Stimulated activated naive CD8-positive, alpha-beta T cell treated with anti-CD3 and anti-CD28 coated beads, Interleukin-15, amount 100 ng/mL, for 72 hours (primary cell): Measurements from ENCODE around the gene CLHC1.
A peak's percentile ranks its signal among the peaks of the same experiment; 100 is the strongest.

ENCODE experiments used
- ATAC-seq: fragments of 150-1000 bp; cut with Tn5 transposase; 2 replicates; pipeline ENCODE4 v1.10.0; 2021; ENCODE audit warnings: mild to moderate bottlenecking, moderate library complexity
- DNase-seq, 2 donors: peaks; one replicate each; pipeline ENCODE4 v3.0.0; 2021 to 2022
- H3K27ac Mint-ChIP-seq, 2 donors: one replicate each; pipeline ENCODE4 v1.8.0; 2022; ENCODE audit warnings: mild to moderate bottlenecking in 2 of 2, mixed read lengths in 2 of 2, moderate library complexity in 2 of 2
- H3K27me3 Mint-ChIP-seq: one replicate; pipeline ENCODE4 v1.8.0; 2022; ENCODE audit warnings: mixed read lengths
- H3K4me1 Mint-ChIP-seq: one replicate; pipeline ENCODE4 v1.8.0; 2022; ENCODE audit warnings: mild to moderate bottlenecking, mixed read lengths
- H3K4me3 Mint-ChIP-seq, 2 donors: one replicate each; pipeline ENCODE4 v1.8.0; 2022; ENCODE audit warnings: mild to moderate bottlenecking in 2 of 2, mixed read lengths in 2 of 2, moderate library complexity in 1 of 2
- H3K9me3 Mint-ChIP-seq, 2 donors: one replicate each; pipeline ENCODE4 v1.8.0; 2022; ENCODE audit warnings: mixed read lengths in 2 of 2

CLHC1 gene

GRCh38 chr2:55164534-55165480, 67.3 kb downstream of the CLHC1 start:
- H3K27ac Mint-ChIP-seq: peak overlapping the region in 1 of 2 donors; percentile 10
- no peaks in the 10 kb centered on the region for H3K27me3 Mint-ChIP-seq
- no peaks in the 10 kb centered on the region for H3K4me1 Mint-ChIP-seq
- H3K4me3 Mint-ChIP-seq: no peak overlapping the region
- DNase-seq (no peak), ATAC-seq (no peak)
- no peaks in the 10 kb centered on the region for H3K9me3 Mint-ChIP-seq

- ATAC-seq (no peak), DNase-seq (no peak)
- Mint-ChIP-seq H3K27me3 (no peaks in the 10 kb centered on the region), H3K4me3 (no peak overlapping the region), H3K27ac (peak overlapping the region in 1 of 2 donors; percentile 15), H3K9me3 (no peaks in the 10 kb centered on the region), H3K4me1 (no peaks in the 10 kb centered on the region)
These were observed 68.1 kb downstream of the CLHC1 start for GRCh38 chr2:55163941-55164390.

GRCh38 chr2:55163274-55163721, 68.8 kb downstream of the CLHC1 start:
- Mint-ChIP-seq H3K4me1 (no peaks in the 10 kb centered on the region), H3K4me3 (no peak overlapping the region), H3K9me3 (no peaks in the 10 kb centered on the region), H3K27me3 (no peaks in the 10 kb centered on the region), H3K27ac (peak overlapping the region in 1 of 2 donors; percentile 47)
- DNase-seq (no peak), ATAC-seq (no peak)

- H3K27me3 Mint-ChIP-seq: no peaks in the 10 kb centered on the region
- no peak overlapping the region for H3K4me3 Mint-ChIP-seq
- H3K9me3 Mint-ChIP-seq: no peaks in the 10 kb centered on the region
- DNase-seq (no peak), ATAC-seq (no peak)
- H3K27ac Mint-ChIP-seq: no peak overlapping the region
- H3K4me1 Mint-ChIP-seq: peaks cover 5% of the 10 kb centered on the region
These were observed 69.6 kb downstream of the CLHC1 start for GRCh38 chr2:55162284-55163006.

- H3K4me1 Mint-ChIP-seq: peaks cover 9% of the 10 kb centered on the region
- no peak overlapping the region for H3K27ac Mint-ChIP-seq
- DNase-seq (no peak), ATAC-seq (no peak)
- no peak overlapping the region for H3K4me3 Mint-ChIP-seq
- no peaks in the 10 kb centered on the region for H3K9me3 Mint-ChIP-seq
- no peaks in the 10 kb centered on the region for H3K27me3 Mint-ChIP-seq
These were observed 70.5 kb downstream of the CLHC1 start for GRCh38 chr2:55161295-55162210.

GRCh38 chr2:55160422-55160821, 71.7 kb downstream of the CLHC1 start:
- H3K4me3 Mint-ChIP-seq: no peak overlapping the region
- no peaks in the 10 kb centered on the region for H3K27me3 Mint-ChIP-seq
- no peak for DNase-seq
- no peak for ATAC-seq
- H3K4me1 Mint-ChIP-seq: peaks cover 9% of the 10 kb centered on the region
- H3K27ac Mint-ChIP-seq: no peak overlapping the region
- no peaks in the 10 kb centered on the region for H3K9me3 Mint-ChIP-seq

GRCh38 chr2:55159752-55160151, 72.3 kb downstream of the CLHC1 start:
- Mint-ChIP-seq H3K4me1 (peaks cover 9% of the 10 kb centered on the region), H3K27ac (no peak overlapping the region), H3K9me3 (no peaks in the 10 kb centered on the region), H3K4me3 (no peak overlapping the region), H3K27me3 (no peaks in the 10 kb centered on the region)
- ATAC-seq (no peak), DNase-seq (no peak)

- ATAC-seq: no peak
- no peak overlapping the region for H3K4me3 Mint-ChIP-seq
These were observed 72.9 kb downstream of the CLHC1 start for GRCh38 chr2:55159037-55159651.

GRCh38 chr2:55158111-55158814, 73.8 kb downstream of the CLHC1 start:
- Mint-ChIP-seq H3K27ac (no peak overlapping the region), H3K9me3 (no peaks in the 10 kb centered on the region), H3K27me3 (no peaks in the 10 kb centered on the region), H3K4me3 (no peak overlapping the region), H3K4me1 (peaks cover 9% of the 10 kb centered on the region)
- ATAC-seq (no peak), DNase-seq (no peak)

More at GRCh38 chr2:55159037-55159651, 72.9 kb downstream of the CLHC1 start:
- Mint-ChIP-seq H3K9me3 (no peaks in the 10 kb centered on the region), H3K27ac (peak overlapping the region in 1 of 2 donors; percentile 28), H3K27me3 (no peaks in the 10 kb centered on the region), H3K4me1 (peaks cover 9% of the 10 kb centered on the region)
- DNase-seq: no peak

- Mint-ChIP-seq H3K4me3 (no peak overlapping the region), H3K4me1 (peaks cover 9% of the 10 kb centered on the region), H3K27ac (no peak overlapping the region), H3K27me3 (no peaks in the 10 kb centered on the region), H3K9me3 (no peaks in the 10 kb centered on the region)
- DNase-seq: no peak
- peak; percentile 68 for ATAC-seq
These were observed 74.6 kb downstream of the CLHC1 start for GRCh38 chr2:55157474-55157884.

GRCh38 chr2:55156984-55157383, 75.1 kb downstream of the CLHC1 start:
- H3K27ac Mint-ChIP-seq: no peak overlapping the region
- no peak for ATAC-seq
- H3K4me3 Mint-ChIP-seq: no peak overlapping the region
- no peaks in the 10 kb centered on the region for H3K9me3 Mint-ChIP-seq
- DNase-seq: no peak
- no peaks in the 10 kb centered on the region for H3K27me3 Mint-ChIP-seq
- peaks cover 9% of the 10 kb centered on the region for H3K4me1 Mint-ChIP-seq

- H3K4me3 Mint-ChIP-seq: no peak overlapping the region
- DNase-seq (no peak), ATAC-seq (no peak)
- peaks cover 9% of the 10 kb centered on the region for H3K4me1 Mint-ChIP-seq
- H3K27me3 Mint-ChIP-seq: no peaks in the 10 kb centered on the region
- no peaks in the 10 kb centered on the region for H3K9me3 Mint-ChIP-seq
- H3K27ac Mint-ChIP-seq: peak overlapping the region in 1 of 2 donors; percentile 35
These were observed 75.8 kb downstream of the CLHC1 start for GRCh38 chr2:55156326-55156725.

GRCh38 chr2:55155764-55156281, 76.3 kb downstream of the CLHC1 start:
- Mint-ChIP-seq H3K9me3 (no peaks in the 10 kb centered on the region), H3K27me3 (no peaks in the 10 kb centered on the region), H3K4me3 (no peak overlapping the region), H3K4me1 (peaks cover 9% of the 10 kb centered on the region), H3K27ac (no peak overlapping the region)
- no peak for ATAC-seq
- DNase-seq: no peak

- Mint-ChIP-seq H3K4me3 (no peak overlapping the region), H3K27me3 (no peaks in the 10 kb centered on the region), H3K4me1 (peaks cover 9% of the 10 kb centered on the region), H3K27ac (peak overlapping the region in 1 of 2 donors; percentile 30), H3K9me3 (no peaks in the 10 kb centered on the region)
- ATAC-seq (no peak), DNase-seq (no peak)
These were observed 76.9 kb downstream of the CLHC1 start for GRCh38 chr2:55155206-55155605.
